GM18519 (cell line): Measurements from ENCODE around the gene IKBKE.

Experiments used
- ATAC-seq: cut with Tn5 transposase; IDR thresholded peaks from one replicate; pipeline ENCODE4 v1.9.1; 2021; ENCODE audit warnings: mild to moderate bottlenecking, moderate library complexity; ENCODE audit not compliant: unreplicated experiment, low FRiP score

IKBKE gene

DNA sequence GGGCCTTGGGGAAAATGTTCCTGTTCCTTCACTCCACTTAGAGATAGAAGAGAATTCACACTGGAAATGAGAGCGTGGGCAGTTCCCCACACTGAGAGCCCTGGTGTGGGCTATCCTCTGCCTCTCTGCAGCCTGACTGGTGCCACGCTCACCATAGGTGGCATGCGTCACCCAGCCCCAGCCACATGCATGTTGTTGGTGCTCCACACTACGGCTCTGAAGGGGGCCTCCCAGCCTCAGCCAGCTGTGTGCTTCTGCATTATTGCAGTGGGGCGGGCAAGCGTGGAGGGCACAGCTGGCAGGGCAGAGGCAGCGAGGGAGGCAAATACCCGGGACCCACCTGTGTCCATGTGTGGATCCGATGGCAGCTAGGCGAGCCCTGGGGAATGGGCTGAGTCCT is 22.3 kb downstream of the IKBKE start:
- ATAC-seq = no peak

DNA sequence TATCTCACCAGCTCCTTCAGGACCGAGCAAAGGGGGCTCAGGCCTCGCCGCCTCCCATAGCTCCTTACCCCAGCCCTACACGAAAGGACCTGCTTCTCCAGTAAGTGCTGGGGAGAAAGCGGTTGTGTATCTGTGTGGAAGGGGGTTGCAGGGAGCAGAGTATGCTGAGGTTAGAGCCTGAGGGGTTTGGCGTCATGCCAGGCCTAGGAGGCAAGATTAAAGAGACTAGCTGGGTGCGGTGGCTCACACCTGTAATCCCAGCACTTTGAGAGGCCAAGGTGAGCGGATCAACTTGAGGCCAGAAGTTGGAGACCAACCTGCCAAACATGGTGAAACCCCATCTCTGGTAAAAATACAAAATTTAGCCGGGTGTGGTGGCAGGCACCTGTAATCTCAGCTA is 23.0 kb downstream of the IKBKE start:
- ATAC-seq = no peak

- ATAC-seq = no peak
Measured at GRCh38 chr1:206495011-206495461, 24.8 kb downstream of the IKBKE start.

- no peak for ATAC-seq
Measured at GRCh38 chr1:206495493-206496046, 25.3 kb downstream of the IKBKE start.

DNA sequence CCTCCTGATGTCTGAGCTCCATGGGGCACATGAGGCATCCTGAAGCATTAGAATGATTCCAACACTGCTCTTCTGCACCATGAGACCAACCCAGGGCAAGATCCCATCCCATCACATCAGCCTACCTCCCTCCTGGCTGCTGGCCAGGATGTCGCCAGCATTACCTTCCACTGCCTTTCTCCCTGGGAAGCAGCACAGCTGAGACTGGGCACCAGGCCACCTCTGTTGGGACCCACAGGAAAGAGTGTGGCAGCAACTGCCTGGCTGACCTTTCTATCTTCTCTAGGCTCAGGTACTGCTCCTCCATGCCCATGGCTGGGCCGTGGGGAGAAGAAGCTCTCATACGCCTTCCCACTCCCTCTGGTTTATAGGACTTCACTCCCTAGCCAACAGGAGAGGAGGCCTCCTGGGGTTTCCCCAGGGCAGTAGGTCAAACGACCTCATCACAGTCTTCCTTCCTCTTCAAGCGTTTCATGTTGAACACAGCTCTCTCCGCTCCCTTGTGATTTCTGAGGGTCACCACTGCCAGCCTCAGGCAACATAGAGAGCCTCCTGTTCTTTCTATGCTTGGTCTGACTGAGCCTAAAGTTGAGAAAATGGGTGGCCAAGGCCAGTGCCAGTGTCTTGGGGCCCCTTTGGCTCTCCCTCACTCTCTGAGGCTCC is 26.0 kb downstream of the IKBKE start:
- ATAC-seq = no peak

DNA sequence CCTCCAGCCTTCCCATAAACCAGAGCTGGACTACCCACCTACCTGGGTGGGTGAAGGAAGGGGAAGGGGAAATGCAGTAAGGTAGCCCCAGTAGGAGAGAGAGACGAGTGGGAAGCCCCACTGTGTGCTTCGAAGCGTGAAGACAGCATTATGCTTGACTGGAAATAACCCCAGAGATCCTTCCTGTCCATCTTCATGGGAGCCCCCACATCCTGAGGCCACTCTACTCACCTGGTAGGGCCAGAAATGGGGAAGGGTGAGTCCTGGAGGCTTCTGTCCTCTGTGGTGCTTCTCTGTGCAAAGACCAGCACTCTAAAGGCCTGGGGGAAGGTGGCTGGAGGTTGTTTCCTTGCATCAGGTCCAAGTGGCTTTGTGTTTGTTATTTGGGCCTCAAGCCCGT is 27.1 kb downstream of the IKBKE start:
- ATAC-seq = no peak

DNA sequence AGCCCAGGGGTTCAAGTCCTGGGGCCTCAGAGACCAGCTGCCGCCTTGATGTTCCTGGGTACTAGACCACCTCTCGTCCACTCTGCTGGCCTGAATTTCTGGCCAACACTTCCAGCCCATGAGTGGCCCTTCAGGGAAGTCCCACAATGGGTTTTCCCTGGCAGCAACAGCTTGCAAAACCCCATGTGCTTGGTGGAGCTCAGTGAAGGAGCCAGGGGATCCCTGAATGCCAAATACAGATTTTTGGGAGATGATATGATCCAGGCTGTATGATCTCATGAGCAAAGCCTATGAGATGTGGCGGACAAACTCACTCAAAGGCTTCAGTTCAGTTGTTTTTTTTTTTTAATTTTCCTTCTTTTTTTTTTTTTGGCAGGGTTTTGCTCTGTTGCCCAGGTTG is 27.5 kb downstream of the IKBKE start:
- ATAC-seq = no peak

- no peak for ATAC-seq
Measured at GRCh38 chr1:206498685-206499084, 28.4 kb downstream of the IKBKE start.

- no peak for ATAC-seq
Measured at GRCh38 chr1:206500046-206500445, 29.8 kb downstream of the IKBKE start.

GRCh38 chr1:206501881-206502280 is 31.6 kb downstream of the IKBKE start:
- ATAC-seq = no peak

- no peak for ATAC-seq
Measured at GRCh38 chr1:206502403-206502802, 32.1 kb downstream of the IKBKE start.

- ATAC-seq = no peak
Measured at GRCh38 chr1:206502812-206503211, 32.5 kb downstream of the IKBKE start.

- no peak for ATAC-seq
Measured at GRCh38 chr1:206503591-206504362, 33.5 kb downstream of the IKBKE start.

- ATAC-seq = no peak
Measured at GRCh38 chr1:206504363-206504713, 34.1 kb downstream of the IKBKE start.

DNA sequence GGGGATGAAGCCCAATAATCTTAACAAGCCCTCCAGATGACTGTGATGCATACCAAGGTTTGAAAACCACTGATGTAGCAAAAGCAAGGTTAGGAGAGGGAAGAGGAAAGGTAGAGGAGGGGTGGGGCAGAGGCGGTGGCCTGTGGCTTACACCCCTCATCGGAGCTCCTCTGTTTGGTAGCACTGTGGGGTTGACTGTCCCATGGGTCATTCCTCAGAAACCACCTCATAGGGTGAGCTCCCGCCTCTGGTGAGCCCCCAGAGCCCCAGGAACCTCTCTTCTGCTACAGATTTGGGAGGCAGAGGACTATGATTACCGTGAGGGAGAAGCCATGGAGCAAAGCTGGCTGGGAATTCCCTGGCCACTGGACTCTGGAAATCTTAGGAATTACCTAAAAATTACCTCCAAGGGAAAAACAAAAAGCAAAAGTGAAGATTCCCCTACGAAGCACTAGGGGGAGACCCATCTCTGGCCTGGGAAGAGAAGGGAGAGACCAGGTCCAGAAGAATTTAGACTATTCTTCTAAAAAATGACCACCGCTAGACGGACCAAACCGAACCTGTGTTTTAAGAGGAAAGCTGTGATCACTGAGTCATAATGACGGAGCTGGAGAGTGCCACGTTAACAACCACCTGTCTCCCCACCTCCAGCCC is 35.6 kb downstream of the IKBKE start:
- ATAC-seq = no peak

DNA sequence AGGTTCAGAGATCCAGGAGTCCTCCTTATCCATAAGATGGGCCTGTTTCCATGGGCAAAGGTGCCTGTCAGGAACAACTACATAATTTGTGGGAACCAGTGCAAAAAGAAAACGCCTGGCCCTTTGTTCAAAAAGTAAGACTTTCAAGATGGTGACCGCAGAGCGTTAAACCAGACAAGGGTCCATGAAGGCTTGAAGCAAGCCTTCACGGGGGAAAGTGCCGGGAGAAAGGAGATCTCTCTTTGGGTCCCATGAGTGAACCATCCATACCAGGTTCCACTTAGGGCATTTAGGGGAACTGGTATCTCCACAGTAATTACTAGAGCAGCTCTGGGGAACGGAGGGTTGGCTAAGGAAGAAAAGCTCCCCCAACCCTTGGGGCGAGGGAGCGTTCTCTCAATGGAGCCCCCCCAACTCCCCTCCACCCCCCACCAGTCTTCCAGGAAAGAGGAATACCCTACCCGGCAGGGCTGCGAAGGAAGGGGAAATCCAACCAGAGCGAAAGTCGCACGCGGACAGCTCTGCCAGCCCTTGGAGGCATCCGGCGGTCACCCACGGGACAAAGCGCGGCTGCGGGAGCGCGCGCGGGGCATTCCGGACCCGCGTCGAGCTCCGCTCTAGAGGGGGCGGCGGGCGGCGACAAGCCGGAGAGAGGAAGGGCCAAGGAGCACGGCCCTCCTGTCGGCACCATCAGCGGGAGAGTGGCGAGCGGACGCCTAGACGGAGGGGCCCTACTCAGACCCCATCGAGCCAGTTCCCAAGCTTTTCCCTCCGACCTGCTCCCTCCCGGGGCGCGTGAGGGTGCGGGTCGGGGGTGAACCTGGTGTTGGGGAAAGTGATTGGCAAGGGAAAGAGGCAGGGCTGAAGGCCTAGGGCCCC is 36.4 kb downstream of the IKBKE start:
- ATAC-seq = no peak

- ATAC-seq = no peak
Measured at GRCh38 chr1:206507284-206508129, 37.2 kb downstream of the IKBKE start, which contains the start of gene RASSF5. RASSF5 (plus strand) TSS chr1:206507531; CDS start chr1:206507603, 72 bp downstream.

GRCh38 chr1:206508130-206508889 is 38.0 kb downstream of the IKBKE start:
- ATAC-seq = no peak

- no peak for ATAC-seq
Measured at GRCh38 chr1:206508956-206509355, 38.7 kb downstream of the IKBKE start.
